HCT116 (cell line): ENCODE measurements around the gene MAP2K3. TPM values are rescaled to one million over a fixed set of nuclear protein-coding genes. Genes with fewer than 3 reads are reported as not detected.

Experiments used
- ATAC-seq: fragments of 200-7000 bp; cut with Tn5 transposase; 2 replicates; pipeline ENCODE4 v1.9.1; 2020; ENCODE audit warnings: mild to moderate bottlenecking, moderate library complexity
- BruUV-seq: library from RNA; stranded (reverse); fragments of 400-500 nt; replicated peaks from 2 replicates; lab custom pipeline; 2021; lab: Mats Ljungman, UMichigan
- CTCF ChIA-PET: fragments of 300-600 bp; sonication (Branson Sonifier 250); formaldehyde crosslinking; loops from one replicate; lab custom pipeline; 2021; ENCODE audit warnings: antibody characterized with exemption; lab: Charles Lee
- POLR2A ChIA-PET: fragments of 300-600, 350-600 bp; sonication (Branson Sonifier 250); formaldehyde crosslinking; loops from one replicate; lab custom pipeline; 2021; ENCODE audit warnings: antibody characterized with exemption; lab: Charles Lee
- RAD21 ChIA-PET, 2 experiments: fragments of 300-600 bp; sonication (Branson Sonifier 250); formaldehyde crosslinking; loops; one replicate each; lab custom pipeline; 2023; ENCODE audit warnings: low total read pairs in 2 of 2; ENCODE audit not compliant: uncharacterized antibody in 2 of 2, unreplicated experiment in 2 of 2, low non-redundant PET in 1 of 2; lab: Charles Lee
- DNase-seq: peaks from one replicate; pipeline ENCODE4 v3.0.0-alpha.2; 2010; ENCODE audit warnings: low read depth, low spot score
- H2AFZ ChIP-seq: fragments of 200-600 bp; shearing (Covaris generic), sonication (generic); 2 replicates; pipeline ENCODE4 v1.6.1; 2017; ENCODE audit warnings: low read depth, mixed run types, mixed read lengths, antibody characterized with exemption, low read length; ENCODE audit not compliant: poor library complexity, severe bottlenecking
- H3K27ac ChIP-seq: 2 replicates; pipeline ENCODE4 v1.5.1; 2012; ENCODE audit warnings: low read depth, low read length
- H3K27me3 ChIP-seq: fragments of 200-600 bp; sonication (generic); 2 replicates; pipeline ENCODE4 v1.6.1; 2016; ENCODE audit warnings: mixed run types, low read length, mixed read lengths; ENCODE audit not compliant: insufficient read depth
- H3K36me3 ChIP-seq, 2 experiments: fragments of 200-500 bp in 1 of 2; fragments of 200-600 bp in 1 of 2; sonication (Bioruptor generic) in 1 of 2; sonication (generic) in 1 of 2; 2 replicates each; pipeline versions ENCODE4 v1.5.1 to v1.6.1; 2014 to 2016; ENCODE audit warnings: low read length in 2 of 2, inconsistent platforms in 1 of 2, mixed read lengths in 1 of 2, mixed run types in 1 of 2; ENCODE audit not compliant: insufficient read depth in 2 of 2, control insufficient read depth in 1 of 2
- H3K4me1 ChIP-seq, 2 experiments: fragments of 200-600 bp in 1 of 2; sonication (generic) in 1 of 2; 2 replicates each; pipeline versions ENCODE4 v1.5.1 to v1.6.1; 2012 to 2017; ENCODE audit warnings: low read length in 2 of 2, inconsistent platforms in 1 of 2, mild to moderate bottlenecking in 1 of 2, mixed read lengths in 1 of 2, mixed run types in 1 of 2, moderate library complexity in 1 of 2; ENCODE audit not compliant: insufficient read depth in 2 of 2, control insufficient read depth in 1 of 2
- H3K4me2 ChIP-seq: fragments of 200-600 bp; sonication (generic); 2 replicates; pipeline ENCODE4 v1.6.1; 2017; ENCODE audit warnings: mixed run types, low read length, mixed read lengths
- H3K4me3 ChIP-seq, 2 experiments: fragments of 200-600 bp in 1 of 2; sonication (generic) in 1 of 2; replicated peaks in 1 of 2; 2 replicates each; pipeline ENCODE4 v1.5.1; 2011 to 2016; ENCODE audit warnings: low read length in 2 of 2, control low read depth in 1 of 2, low read depth in 1 of 2, mild to moderate bottlenecking in 1 of 2, mixed read lengths in 1 of 2, mixed run types in 1 of 2
- H3K79me2 ChIP-seq: fragments of 200-600 bp; sonication (generic); 2 replicates; pipeline ENCODE4 v1.6.1; 2017; ENCODE audit warnings: mild to moderate bottlenecking, mixed run types, low read length, moderate library complexity, mixed read lengths; ENCODE audit not compliant: insufficient read depth
- H3K9ac ChIP-seq: fragments of 200-600 bp; sonication (generic); 2 replicates; pipeline ENCODE4 v1.6.1; 2016; ENCODE audit warnings: low read length, mixed read lengths
- H3K9me2 ChIP-seq: fragments of 200-600 bp; sonication (generic), shearing (Covaris generic); 2 replicates; pipeline ENCODE4 v1.6.1; 2017; ENCODE audit warnings: mixed run types, mild to moderate bottlenecking, moderate library complexity; ENCODE audit not compliant: insufficient read depth
- H3K9me3 ChIP-seq, 2 experiments: fragments of 200-500 bp in 1 of 2; fragments of 200-600 bp in 1 of 2; sonication (Bioruptor generic) in 1 of 2; sonication (generic) in 1 of 2; 2 replicates each; pipeline ENCODE4 v1.6.1; 2014 to 2017; ENCODE audit warnings: low read length in 2 of 2, mixed read lengths in 2 of 2, inconsistent platforms in 1 of 2, low read depth in 1 of 2, mild to moderate bottlenecking in 1 of 2, mixed run types in 1 of 2, moderate library complexity in 1 of 2; ENCODE audit not compliant: control insufficient read depth in 1 of 2, insufficient read depth in 1 of 2
- H4K20me1 ChIP-seq: fragments of 200-600 bp; sonication (generic), shearing (Covaris generic); 2 replicates; pipeline ENCODE4 v1.6.1; 2017; ENCODE audit warnings: mixed run types, mild to moderate bottlenecking, moderate library complexity; ENCODE audit not compliant: insufficient read depth
- ELF1 ChIP-seq: IDR thresholded peaks from 2 replicates; pipeline ENCODE4 v1.6.1; 2012; ENCODE audit warnings: low read depth, borderline replicate concordance
- EZH2 ChIP-seq: fragments of 200-600 bp; sonication (generic); IDR thresholded peaks from 2 replicates; pipeline ENCODE4 v1.6.1; 2017; ENCODE audit warnings: antibody characterized with exemption, mixed run types
- POLR2A ChIP-seq: IDR thresholded peaks from 2 replicates; pipeline ENCODE4 v1.7.0; 2011; ENCODE audit warnings: borderline replicate concordance; ENCODE audit not compliant: insufficient read depth, insufficient read length; ENCODE audit errors: extremely low read depth
- POLR2AphosphoS5 ChIP-seq: IDR thresholded peaks from 2 replicates; pipeline ENCODE4 v1.6.1; 2011; ENCODE audit warnings: mild to moderate bottlenecking, low read depth, low read length, moderate library complexity
- RAD21 ChIP-seq: IDR thresholded peaks from 2 replicates; pipeline ENCODE4 v1.6.1; 2012; ENCODE audit warnings: low read depth, mild to moderate bottlenecking
- SIN3A ChIP-seq: IDR thresholded peaks from 2 replicates; pipeline ENCODE4 v1.6.1; 2012; ENCODE audit warnings: low read depth
- YY1 ChIP-seq: IDR thresholded peaks from 2 replicates; pipeline ENCODE4 v1.6.1; 2011; ENCODE audit warnings: low read length, low read depth, moderate library complexity, mild to moderate bottlenecking; ENCODE audit not compliant: insufficient replicate concordance; ENCODE audit errors: extremely low read depth
- ZFX ChIP-seq: fragments of 450-650 bp; IDR thresholded peaks from 2 replicates; pipeline ENCODE4 v1.6.1; 2017
- intact Hi-C: fragments of 100-400 bp; cut with micrococcal nuclease; formaldehyde crosslinking; loops from 2 replicates; pipeline ENCODE4 v1.10.0; 2022
- total RNA-seq: library from RNA; stranded (reverse); gene quantifications from one replicate; pipeline ENCODE4 v1.2.1, GENCODE V29; 2021; ENCODE audit not compliant: unreplicated experiment
- TF ChIP-seq, protein P1 (sequence below): IDR thresholded peaks from 2 replicates; pipeline ENCODE4 v1.6.1; 2012; ENCODE audit warnings: low read depth
- TF ChIP-seq, protein P2 (sequence below), 3 experiments: fragments of 200-600 bp in 1 of 3; sonication (generic) in 1 of 3; IDR thresholded peaks in 2 of 3; conservative IDR thresholded peaks in 1 of 3; 2 replicates each; pipeline ENCODE4 v1.5.1; 2012 to 2017; ENCODE audit warnings: low read depth in 2 of 3, low read length in 2 of 3, antibody characterized with exemption in 1 of 3, borderline replicate concordance in 1 of 3, control low read depth in 1 of 3, mild to moderate bottlenecking in 1 of 3, mixed read lengths in 1 of 3, mixed run types in 1 of 3, moderate library complexity in 1 of 3; ENCODE audit not compliant: insufficient read depth in 1 of 3
- TF ChIP-seq, protein P3 (sequence below): IDR thresholded peaks from 2 replicates; pipeline ENCODE4 v1.6.1; 2012

MAP2K3 gene
- total RNA-seq, 1 experiment from 2014 or later, result 96.7 TPM

DNA sequence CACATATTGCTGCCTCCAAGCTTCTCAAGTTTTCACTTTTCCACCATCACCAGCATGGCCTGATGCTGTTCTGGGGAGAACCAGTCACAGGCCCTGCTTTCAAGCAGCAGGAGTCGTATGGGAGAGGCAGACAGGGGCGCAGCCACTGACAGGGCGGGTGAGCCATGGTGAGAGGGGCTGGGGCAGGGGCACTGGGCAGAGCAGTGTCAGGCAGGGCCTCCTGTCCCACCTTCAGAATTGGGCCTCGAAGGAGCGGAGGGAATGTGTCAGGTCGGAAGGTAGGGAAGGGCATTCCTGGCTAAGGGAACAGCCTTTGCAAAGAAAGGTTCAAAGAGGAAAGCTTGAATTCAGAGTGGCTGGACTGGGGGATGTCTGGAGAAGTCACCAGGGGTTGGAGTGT, 4.9 kb upstream of the MAP2K3 start (continued):
- TF ChIP-seq, protein P1, sequence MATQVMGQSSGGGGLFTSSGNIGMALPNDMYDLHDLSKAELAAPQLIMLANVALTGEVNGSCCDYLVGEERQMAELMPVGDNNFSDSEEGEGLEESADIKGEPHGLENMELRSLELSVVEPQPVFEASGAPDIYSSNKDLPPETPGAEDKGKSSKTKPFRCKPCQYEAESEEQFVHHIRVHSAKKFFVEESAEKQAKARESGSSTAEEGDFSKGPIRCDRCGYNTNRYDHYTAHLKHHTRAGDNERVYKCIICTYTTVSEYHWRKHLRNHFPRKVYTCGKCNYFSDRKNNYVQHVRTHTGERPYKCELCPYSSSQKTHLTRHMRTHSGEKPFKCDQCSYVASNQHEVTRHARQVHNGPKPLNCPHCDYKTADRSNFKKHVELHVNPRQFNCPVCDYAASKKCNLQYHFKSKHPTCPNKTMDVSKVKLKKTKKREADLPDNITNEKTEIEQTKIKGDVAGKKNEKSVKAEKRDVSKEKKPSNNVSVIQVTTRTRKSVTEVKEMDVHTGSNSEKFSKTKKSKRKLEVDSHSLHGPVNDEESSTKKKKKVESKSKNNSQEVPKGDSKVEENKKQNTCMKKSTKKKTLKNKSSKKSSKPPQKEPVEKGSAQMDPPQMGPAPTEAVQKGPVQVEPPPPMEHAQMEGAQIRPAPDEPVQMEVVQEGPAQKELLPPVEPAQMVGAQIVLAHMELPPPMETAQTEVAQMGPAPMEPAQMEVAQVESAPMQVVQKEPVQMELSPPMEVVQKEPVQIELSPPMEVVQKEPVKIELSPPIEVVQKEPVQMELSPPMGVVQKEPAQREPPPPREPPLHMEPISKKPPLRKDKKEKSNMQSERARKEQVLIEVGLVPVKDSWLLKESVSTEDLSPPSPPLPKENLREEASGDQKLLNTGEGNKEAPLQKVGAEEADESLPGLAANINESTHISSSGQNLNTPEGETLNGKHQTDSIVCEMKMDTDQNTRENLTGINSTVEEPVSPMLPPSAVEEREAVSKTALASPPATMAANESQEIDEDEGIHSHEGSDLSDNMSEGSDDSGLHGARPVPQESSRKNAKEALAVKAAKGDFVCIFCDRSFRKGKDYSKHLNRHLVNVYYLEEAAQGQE, result no peak
- no peak for TF ChIP-seq EZH2
- no peak for TF ChIP-seq ZFX
- no peak for TF ChIP-seq POLR2A

DNA sequence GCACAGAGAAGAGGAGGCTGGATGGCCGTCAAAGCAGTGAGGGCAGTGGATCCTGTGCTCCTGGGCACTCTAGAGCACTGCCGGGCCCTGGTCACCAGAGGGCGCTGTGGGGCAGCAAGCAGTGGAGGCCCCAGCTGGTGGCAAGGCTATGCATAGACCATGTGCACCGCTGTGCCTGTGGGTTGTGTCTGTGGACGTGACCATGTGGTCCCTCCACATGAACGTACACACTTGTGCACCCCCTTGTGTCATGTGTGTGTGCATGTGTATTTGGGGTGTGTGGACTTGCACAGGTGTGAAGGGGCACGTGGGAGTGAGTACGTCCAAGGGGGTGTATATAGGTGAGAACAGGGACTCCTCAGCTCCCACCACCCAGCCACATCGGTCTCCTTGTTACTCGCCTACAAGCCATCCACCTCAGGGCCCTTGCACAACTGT, 4.4 kb upstream of the MAP2K3 start:
- Histone ChIP-seq H4K20me1 (no peaks in the 10 kb centered on the region), H3K4me3 (no peak overlapping the region), H3K36me3 (no peaks in the 10 kb centered on the region), H3K79me2 (peaks cover 6% of the 10 kb centered on the region)
- POLR2A ChIA-PET, result interaction anchor here (0.7 kb wide), 1 partner anchor 162 kb away, joined by 3 read pairs; no protein-coding TSS in a partner anchor
- TF ChIP-seq, protein P2, sequence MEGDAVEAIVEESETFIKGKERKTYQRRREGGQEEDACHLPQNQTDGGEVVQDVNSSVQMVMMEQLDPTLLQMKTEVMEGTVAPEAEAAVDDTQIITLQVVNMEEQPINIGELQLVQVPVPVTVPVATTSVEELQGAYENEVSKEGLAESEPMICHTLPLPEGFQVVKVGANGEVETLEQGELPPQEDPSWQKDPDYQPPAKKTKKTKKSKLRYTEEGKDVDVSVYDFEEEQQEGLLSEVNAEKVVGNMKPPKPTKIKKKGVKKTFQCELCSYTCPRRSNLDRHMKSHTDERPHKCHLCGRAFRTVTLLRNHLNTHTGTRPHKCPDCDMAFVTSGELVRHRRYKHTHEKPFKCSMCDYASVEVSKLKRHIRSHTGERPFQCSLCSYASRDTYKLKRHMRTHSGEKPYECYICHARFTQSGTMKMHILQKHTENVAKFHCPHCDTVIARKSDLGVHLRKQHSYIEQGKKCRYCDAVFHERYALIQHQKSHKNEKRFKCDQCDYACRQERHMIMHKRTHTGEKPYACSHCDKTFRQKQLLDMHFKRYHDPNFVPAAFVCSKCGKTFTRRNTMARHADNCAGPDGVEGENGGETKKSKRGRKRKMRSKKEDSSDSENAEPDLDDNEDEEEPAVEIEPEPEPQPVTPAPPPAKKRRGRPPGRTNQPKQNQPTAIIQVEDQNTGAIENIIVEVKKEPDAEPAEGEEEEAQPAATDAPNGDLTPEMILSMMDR (IDR thresholded peaks at IDR 0.05 in 2 of 3, conservative IDR thresholded peaks at IDR 0.05 in 1 of 3; ENCODE audit: borderline replicate concordance in 1 of 3, insufficient read depth in 1 of 3, low read depth in 2 of 3, low read length in 2 of 3), result peak; percentile 85 to 99 (median 98)
- TF ChIP-seq ELF1, result no peak
- TF ChIP-seq, protein P3, sequence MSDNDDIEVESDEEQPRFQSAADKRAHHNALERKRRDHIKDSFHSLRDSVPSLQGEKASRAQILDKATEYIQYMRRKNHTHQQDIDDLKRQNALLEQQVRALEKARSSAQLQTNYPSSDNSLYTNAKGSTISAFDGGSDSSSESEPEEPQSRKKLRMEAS, result peak; percentile 93
- peak; percentile 92 for TF ChIP-seq RAD21
- TF ChIP-seq YY1, result peak; percentile 20
- TF ChIP-seq POLR2AphosphoS5, result no peak
- TF ChIP-seq SIN3A, result no peak
- TF ChIP-seq, all 23 proteins: peak for 4
- ATAC-seq (peak; percentile 51), DNase-seq (peak; percentile 60)
- RAD21 ChIA-PET, result no interaction called here
- CTCF ChIA-PET, result interaction anchor here (0.6 to 1.9 kb wide), 8 partner anchors 8 to 237 kb away, joined by 3 to 7 read pairs (median 4); partner anchors contain the start of gene USP22
- BruUV-seq, result no TSS peak
- intact Hi-C loops, result loop anchor here (2.0 to 10.0 kb wide), 4 partner anchors 151 to 237 kb away; partner anchors contain the start of gene USP22
- no peaks in the 10 kb centered on the region for H3K9me3 ChIP-seq
- H3K9ac ChIP-seq, result peak overlapping the region; percentile 13; the same call in 1 of the 2 replicates
- no peaks in the 10 kb centered on the region for H3K27me3 ChIP-seq
- H3K4me1 ChIP-seq, result peaks cover 44 to 75% of the 10 kb centered on the region in 2 experiments
- peak overlapping the region; percentile 27; the same call in 1 of the 2 replicates for H3K4me2 ChIP-seq
- peak overlapping the region; percentile 52 for H2AFZ ChIP-seq
- H3K9me2 ChIP-seq, result no peaks in the 10 kb centered on the region
- H3K27ac ChIP-seq, result no peak overlapping the region
